ENCODE results near the gene GTF3C1. TPM values are rescaled to one million over a fixed set of nuclear protein-coding genes. Genes with fewer than 3 reads are reported as not detected.

Gene GTF3C1
- total and polyA plus RNA-seq, 2 donors (not counting 1 experiment from before 2014, with no cell fraction given) = 31.2 to 49.6 TPM

DNA sequence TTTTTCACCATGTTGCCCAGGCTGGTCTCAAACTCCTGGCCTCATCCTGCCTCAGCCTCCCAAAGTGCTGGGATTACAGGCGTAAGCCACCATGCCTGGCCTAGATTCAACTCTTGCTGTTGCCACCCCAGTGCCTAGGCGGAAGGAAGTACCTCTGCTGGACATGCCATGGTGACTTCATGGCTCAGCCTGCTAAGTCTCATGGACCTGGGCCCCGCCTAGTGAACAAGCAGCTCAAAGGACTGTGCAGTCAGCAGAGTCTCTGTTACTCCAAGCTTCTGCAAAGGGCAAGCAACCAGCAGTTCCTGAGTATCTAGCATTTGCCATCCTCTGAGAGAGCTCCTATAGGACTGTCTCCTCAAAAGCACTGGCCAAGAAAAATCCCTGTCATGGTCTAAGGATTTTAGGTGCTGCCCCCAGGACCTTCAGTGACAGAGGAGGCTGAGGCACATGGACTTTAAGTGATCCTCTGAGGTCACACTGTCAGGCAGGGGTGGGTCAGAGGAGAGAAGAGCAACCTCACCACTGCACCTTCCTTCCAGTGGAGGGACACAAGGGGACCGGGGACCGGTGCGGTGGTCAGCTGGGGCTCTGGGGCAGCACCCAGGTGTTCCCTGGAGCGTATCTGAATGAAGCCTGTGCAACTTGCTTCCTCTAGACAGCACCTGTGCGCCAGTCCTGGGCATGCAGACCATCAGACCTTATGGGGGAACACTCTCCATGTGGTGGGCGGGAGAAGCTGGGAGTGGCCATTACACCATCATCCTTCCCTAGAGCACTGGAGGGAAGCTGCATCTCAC lies 76.4 kb downstream of the GTF3C1 start:
- H3K4me3 Mint-ChIP-seq = no peak overlapping the region
- no peak overlapping the region for H3K4me3 ChIP-seq (ENCODE audit: control extremely low read depth in 1 of 5, extremely low read depth in 1 of 5, insufficient read depth in 1 of 5, low read depth in 2 of 5, low read length in 4 of 5)
- intact Hi-C loops (cut with micrococcal nuclease) = no loop called here
- peaks cover 9 to 79% of the 10 kb centered on the region in 2 experiments for H3K36me3 ChIP-seq (replicated peaks in 1 of 2; ENCODE audit: control extremely low read depth in 1 of 2, control insufficient read depth in 1 of 2, extremely low read depth in 1 of 2, insufficient read depth in 2 of 2, low read length in 1 of 2)
- H3K79me2 ChIP-seq (ENCODE audit: control insufficient read depth, insufficient read depth, low read length) = no peaks in the 10 kb centered on the region
- DNase-seq (no peak), ATAC-seq (ENCODE audit: low read depth) (no peak)
- H3K27ac Mint-ChIP-seq = no peak overlapping the region
- H3K27ac ChIP-seq (ENCODE audit: low read length in 2 of 2) = no peak overlapping the region
- H3K27me3 Mint-ChIP-seq = no peaks in the 10 kb centered on the region
- TF ChIP-seq EZH2 (IDR thresholded peaks at IDR 0.05; ENCODE audit: borderline replicate concordance, insufficient read depth, low read depth, low read length, poor library complexity, severe bottlenecking) = no peak
- TF ChIP-seq, protein P1, sequence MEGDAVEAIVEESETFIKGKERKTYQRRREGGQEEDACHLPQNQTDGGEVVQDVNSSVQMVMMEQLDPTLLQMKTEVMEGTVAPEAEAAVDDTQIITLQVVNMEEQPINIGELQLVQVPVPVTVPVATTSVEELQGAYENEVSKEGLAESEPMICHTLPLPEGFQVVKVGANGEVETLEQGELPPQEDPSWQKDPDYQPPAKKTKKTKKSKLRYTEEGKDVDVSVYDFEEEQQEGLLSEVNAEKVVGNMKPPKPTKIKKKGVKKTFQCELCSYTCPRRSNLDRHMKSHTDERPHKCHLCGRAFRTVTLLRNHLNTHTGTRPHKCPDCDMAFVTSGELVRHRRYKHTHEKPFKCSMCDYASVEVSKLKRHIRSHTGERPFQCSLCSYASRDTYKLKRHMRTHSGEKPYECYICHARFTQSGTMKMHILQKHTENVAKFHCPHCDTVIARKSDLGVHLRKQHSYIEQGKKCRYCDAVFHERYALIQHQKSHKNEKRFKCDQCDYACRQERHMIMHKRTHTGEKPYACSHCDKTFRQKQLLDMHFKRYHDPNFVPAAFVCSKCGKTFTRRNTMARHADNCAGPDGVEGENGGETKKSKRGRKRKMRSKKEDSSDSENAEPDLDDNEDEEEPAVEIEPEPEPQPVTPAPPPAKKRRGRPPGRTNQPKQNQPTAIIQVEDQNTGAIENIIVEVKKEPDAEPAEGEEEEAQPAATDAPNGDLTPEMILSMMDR (IDR thresholded peaks at IDR 0.05) = no peak
- no peaks in the 10 kb centered on the region for H3K27me3 ChIP-seq (replicated peaks in 1 of 4; ENCODE audit: control extremely low read depth in 1 of 4, control insufficient read depth in 3 of 4, insufficient read depth in 4 of 4, low read length in 3 of 4)
- CTCF ChIA-PET = no interaction called here
- no peaks in the 10 kb centered on the region for H4K20me1 ChIP-seq (ENCODE audit: control insufficient read depth, insufficient read depth, low read length, poor library complexity, severe bottlenecking)
- H3K9ac ChIP-seq (ENCODE audit: low read length) = no peak overlapping the region
- WGBS (ENCODE audit: insufficient coverage) = 97% methylated on average over 9 of the region's 9 CpGs
- no peaks in the 10 kb centered on the region for H3K4me1 ChIP-seq (ENCODE audit: control insufficient read depth in 2 of 2, insufficient read depth in 2 of 2, low read length in 2 of 2)
- no peaks in the 10 kb centered on the region for H3K9me3 ChIP-seq (ENCODE audit: control extremely low read depth in 1 of 3, control insufficient read depth in 2 of 3, insufficient read depth in 1 of 3, low read length in 2 of 3)
- H3K4me1 Mint-ChIP-seq = no peaks in the 10 kb centered on the region
- H3K9me3 Mint-ChIP-seq (ENCODE audit: insufficient read depth) = no peaks in the 10 kb centered on the region
- POLR2A ChIA-PET = no interaction called here
- no peak overlapping the region for H3K4me2 ChIP-seq (replicated peaks; ENCODE audit: low read depth, low read length, poor library complexity, severe bottlenecking)
- no peak overlapping the region for H2AFZ ChIP-seq (ENCODE audit: insufficient read depth, low read depth, low read length, poor library complexity, severe bottlenecking)
